Measurements from ENCODE around the gene MALT1. TPM values are rescaled to one million over a fixed set of nuclear protein-coding genes. Genes with fewer than 3 reads are reported as not detected.
A peak's percentile ranks its signal among the peaks of the same experiment; 100 is the strongest.
"Not testable (repeated sequence)": the region's sequence is repeated elsewhere in the genome, so short reads cannot be mapped to it uniquely, and the experiment has no call there.

MALT1 gene
- total RNA-seq, 1 experiment from 2014 or later, result 28.5 TPM

GRCh38 chr18:58769321-58769720, 98.1 kb downstream of the MALT1 start:
- ChIA-PET POLR2A (interaction anchor here (0.6 to 1.4 kb wide), 6 partner anchors 12 to 350 kb away, joined by 3 to 6 read pairs (median 4); no protein-coding TSS in a partner anchor), CTCF (interaction anchor here (0.5 to 12.4 kb wide), 24 partner anchors 11 to 634 kb away, joined by 3 to 217 read pairs (median 4); no protein-coding TSS in a partner anchor)
- no peak for DNase-seq (ENCODE audit: unreplicated experiment)
- Mint-ChIP-seq H3K4me1 (ENCODE audit: insufficient read depth, unreplicated experiment) (peaks cover 10% of the 10 kb centered on the region), H3K36me3 (ENCODE audit: insufficient read depth, unreplicated experiment) (no peaks in the 10 kb centered on the region), H3K27ac (ENCODE audit: low read depth, unreplicated experiment) (no peak overlapping the region), H3K27me3 (ENCODE audit: insufficient read depth, unreplicated experiment) (peaks cover 27% of the 10 kb centered on the region), H3K9me3 (ENCODE audit: unreplicated experiment) (no peaks in the 10 kb centered on the region), H3K4me3 (ENCODE audit: unreplicated experiment) (no peak overlapping the region)
- intact Hi-C loops (cut with micrococcal nuclease), result no loop called here
- BruUV-seq (replicated peaks), result no TSS peak
- TF ChIP-seq CTCF (IDR thresholded peaks at IDR 0.05; ENCODE audit: unreplicated experiment), result no peak

GRCh38 chr18:58770601-58771000, 99.3 kb downstream of the MALT1 start:
- no peak for DNase-seq (ENCODE audit: unreplicated experiment)
- Mint-ChIP-seq H3K4me1 (ENCODE audit: insufficient read depth, unreplicated experiment) (peaks cover 10% of the 10 kb centered on the region), H3K4me3 (ENCODE audit: unreplicated experiment) (no peak overlapping the region), H3K9me3 (ENCODE audit: unreplicated experiment) (no peaks in the 10 kb centered on the region), H3K36me3 (ENCODE audit: insufficient read depth, unreplicated experiment) (no peaks in the 10 kb centered on the region), H3K27ac (ENCODE audit: low read depth, unreplicated experiment) (no peak overlapping the region), H3K27me3 (ENCODE audit: insufficient read depth, unreplicated experiment) (peaks cover 15% of the 10 kb centered on the region)
- no peak for TF ChIP-seq CTCF (IDR thresholded peaks at IDR 0.05; ENCODE audit: unreplicated experiment)
- no TSS peak for BruUV-seq (replicated peaks)
- ChIA-PET CTCF (interaction anchor here (0.5 to 12.4 kb wide), 4 partner anchors 10 to 299 kb away, joined by 3 to 217 read pairs (median 58); partner anchors contain the start of gene ZNF532), POLR2A (no interaction called here)
- intact Hi-C loops (cut with micrococcal nuclease), result no loop called here

DNA sequence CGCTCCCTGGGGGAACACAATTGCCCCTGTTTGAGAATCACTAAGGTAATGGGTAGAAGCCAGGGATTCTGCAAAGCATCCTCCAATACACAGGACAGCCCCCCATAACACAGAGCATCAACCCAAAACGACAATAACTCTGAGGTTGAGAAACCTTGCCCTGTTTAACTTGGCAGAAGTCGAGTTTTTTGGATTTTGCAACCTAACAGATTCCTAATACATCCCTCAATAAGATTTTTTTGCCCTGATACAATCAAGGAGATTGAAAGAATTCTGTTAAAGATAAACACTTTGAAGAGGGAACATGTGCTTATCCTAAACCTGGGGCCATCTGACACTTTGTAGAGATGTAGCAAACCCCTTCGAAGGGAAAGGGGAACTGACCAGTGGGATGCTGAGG, 100.9 kb downstream of the MALT1 start:
- no peak for TF ChIP-seq CTCF (IDR thresholded peaks at IDR 0.05; ENCODE audit: unreplicated experiment)
- no peaks in the 10 kb centered on the region for H3K36me3 Mint-ChIP-seq (ENCODE audit: insufficient read depth, unreplicated experiment)
- H3K27me3 Mint-ChIP-seq (ENCODE audit: insufficient read depth, unreplicated experiment), result no peaks in the 10 kb centered on the region
- no peak overlapping the region for H3K4me3 Mint-ChIP-seq (ENCODE audit: unreplicated experiment)
- DNase-seq (ENCODE audit: unreplicated experiment), result no peak
- intact Hi-C loops (cut with micrococcal nuclease), result no loop called here
- no peak overlapping the region for H3K27ac Mint-ChIP-seq (ENCODE audit: low read depth, unreplicated experiment)
- H3K9me3 Mint-ChIP-seq (ENCODE audit: unreplicated experiment), result no peaks in the 10 kb centered on the region
- CTCF ChIA-PET, result interaction anchor here (0.7 to 12.4 kb wide), 5 partner anchors 8 to 298 kb away, joined by 4 to 217 read pairs (median 25); no protein-coding TSS in a partner anchor
- H3K4me1 Mint-ChIP-seq (ENCODE audit: insufficient read depth, unreplicated experiment), result peaks cover 10% of the 10 kb centered on the region
- POLR2A ChIA-PET, result interaction anchor here (0.7 kb wide), 1 partner anchor 1151 kb away, joined by 3 read pairs; the partner anchor contains the start of gene NARS1
- BruUV-seq (replicated peaks), result no TSS peak

DNA sequence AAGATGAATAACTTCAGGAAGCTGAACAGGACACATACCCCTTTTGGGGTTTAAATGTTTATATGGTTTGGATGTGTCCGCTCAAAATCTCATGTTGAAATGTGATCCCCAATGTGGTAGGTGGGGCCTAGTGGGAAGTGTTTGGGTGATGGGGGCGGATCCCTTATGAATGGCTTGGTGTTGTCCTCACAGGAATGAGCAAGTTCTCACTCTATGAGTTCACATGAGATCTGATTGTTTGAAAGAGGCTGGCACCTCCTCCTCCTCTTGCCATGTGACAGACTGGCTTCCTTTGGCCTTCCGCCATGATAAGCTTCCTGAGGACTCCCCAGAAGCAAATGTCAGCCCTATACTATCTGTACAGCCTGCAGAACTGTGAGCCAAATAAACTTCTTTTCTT, 104.8 kb downstream of the MALT1 start:
- CTCF ChIA-PET, result interaction anchor here (0.7 to 10.8 kb wide), 2 partner anchors 290 to 295 kb away, joined by 3 to 235 read pairs; no protein-coding TSS in a partner anchor
- H3K27ac Mint-ChIP-seq (ENCODE audit: low read depth, unreplicated experiment), result no peak overlapping the region
- no peaks in the 10 kb centered on the region for H3K36me3 Mint-ChIP-seq (ENCODE audit: insufficient read depth, unreplicated experiment)
- TF ChIP-seq CTCF (IDR thresholded peaks at IDR 0.05; ENCODE audit: unreplicated experiment), result no peak
- no peaks in the 10 kb centered on the region for H3K27me3 Mint-ChIP-seq (ENCODE audit: insufficient read depth, unreplicated experiment)
- peaks cover 6% of the 10 kb centered on the region for H3K4me1 Mint-ChIP-seq (ENCODE audit: insufficient read depth, unreplicated experiment)
- no peak overlapping the region for H3K4me3 Mint-ChIP-seq (ENCODE audit: unreplicated experiment)
- intact Hi-C loops (cut with micrococcal nuclease), result no loop called here
- no peaks in the 10 kb centered on the region for H3K9me3 Mint-ChIP-seq (ENCODE audit: unreplicated experiment)
- POLR2A ChIA-PET, result no interaction called here
- DNase-seq (ENCODE audit: unreplicated experiment), result peak; percentile 28
- BruUV-seq (replicated peaks), result no TSS peak

- DNase-seq (ENCODE audit: unreplicated experiment); H3K27me3 Mint-ChIP-seq (ENCODE audit: insufficient read depth, unreplicated experiment); BruUV-seq (replicated peaks); intact Hi-C loops (cut with micrococcal nuclease); H3K4me1 Mint-ChIP-seq (ENCODE audit: insufficient read depth, unreplicated experiment); H3K36me3 Mint-ChIP-seq (ENCODE audit: insufficient read depth, unreplicated experiment); H3K9me3 Mint-ChIP-seq (ENCODE audit: unreplicated experiment); H3K4me3 Mint-ChIP-seq (ENCODE audit: unreplicated experiment); H3K27ac Mint-ChIP-seq (ENCODE audit: low read depth, unreplicated experiment): not testable (repeated sequence)
- POLR2A ChIA-PET, result interaction anchor here (0.6 kb wide), 1 partner anchor 413 kb away, joined by 4 read pairs; no protein-coding TSS in a partner anchor
- CTCF ChIA-PET, result interaction anchor here (1.0 to 10.8 kb wide), 4 partner anchors 8 to 294 kb away, joined by 3 to 235 read pairs (median 4); no protein-coding TSS in a partner anchor
These were observed 105.3 kb downstream of the MALT1 start for GRCh38 chr18:58776541-58776940.
